Measurements from ENCODE around the gene SDF4.
"Not testable (repeated sequence)": the region's sequence is repeated elsewhere in the genome, so short reads cannot be mapped to it uniquely, and the experiment has no call there.

Gene SDF4

DNA sequence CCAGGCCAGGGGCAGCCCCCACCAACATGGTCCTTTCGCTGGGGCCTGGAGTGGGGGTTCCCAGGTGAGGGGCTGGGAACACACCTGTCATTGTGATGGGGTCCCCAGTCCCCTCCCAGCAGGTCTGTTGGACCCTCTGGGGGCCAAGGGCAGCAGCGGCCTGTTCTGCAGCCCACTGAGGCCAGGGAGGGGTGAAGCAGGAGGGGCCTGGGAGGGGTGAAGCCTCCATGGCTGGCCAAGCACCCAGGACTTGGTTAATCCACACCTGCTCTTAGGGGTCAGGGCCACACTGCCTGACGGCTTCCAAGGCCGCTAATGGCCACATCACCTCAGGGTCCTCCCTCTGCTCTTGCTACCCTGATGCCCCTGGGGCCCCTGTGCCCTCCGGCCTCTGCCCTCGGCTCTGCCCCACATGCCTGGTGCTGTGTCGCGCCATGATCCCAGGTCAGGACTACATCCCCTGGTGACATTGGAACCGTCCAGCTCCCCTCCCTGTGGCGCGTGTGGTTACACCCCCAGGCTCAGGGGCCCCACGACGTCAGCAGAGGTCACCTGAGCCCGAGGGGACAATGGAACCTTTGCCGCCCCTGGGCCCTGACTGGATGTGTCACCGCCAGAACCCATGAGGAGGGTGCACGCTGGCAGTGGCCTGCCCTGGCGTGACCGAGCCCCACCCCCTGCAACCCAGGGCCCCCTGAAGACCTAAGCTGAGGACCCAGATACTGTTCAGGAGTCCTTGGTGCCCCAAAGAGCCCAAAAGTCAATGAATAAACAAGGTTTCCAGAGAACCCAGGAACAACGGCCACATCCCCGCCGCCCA is 32.5 kb downstream of the SDF4 start:
- Histone ChIP-seq H3K9me3 (ENCODE audit: control insufficient read depth, low read length) (no peaks in the 10 kb centered on the region), H3K4me3 (ENCODE audit: insufficient read depth, low read depth, low read length, poor library complexity, severe bottlenecking) (no peak overlapping the region), H3K27me3 (replicated peaks; ENCODE audit: control insufficient read depth, insufficient read depth, low read length, poor library complexity, severe bottlenecking) (no peaks in the 10 kb centered on the region), H3K36me3 (ENCODE audit: control insufficient read depth, insufficient read depth, low read length) (no peaks in the 10 kb centered on the region), H3K4me1 (ENCODE audit: control insufficient read depth, insufficient read depth, low read length, poor library complexity, severe bottlenecking) (peaks cover 7% of the 10 kb centered on the region), H3K27ac (ENCODE audit: insufficient read depth, low read length, poor library complexity, severe bottlenecking) (no peak overlapping the region)
- DNase-seq: no peak

GRCh38 chr1:1198423-1199140 is 33.2 kb downstream of the SDF4 start:
- H3K36me3 ChIP-seq (ENCODE audit: control insufficient read depth, insufficient read depth, low read length): no peaks in the 10 kb centered on the region
- H3K27me3 ChIP-seq (replicated peaks; ENCODE audit: control insufficient read depth, insufficient read depth, low read length, poor library complexity, severe bottlenecking): no peaks in the 10 kb centered on the region
- peaks cover 7% of the 10 kb centered on the region for H3K4me1 ChIP-seq (ENCODE audit: control insufficient read depth, insufficient read depth, low read length, poor library complexity, severe bottlenecking)
- no peak for DNase-seq
- H3K27ac ChIP-seq (ENCODE audit: insufficient read depth, low read length, poor library complexity, severe bottlenecking): no peak overlapping the region
- no peak overlapping the region for H3K4me3 ChIP-seq (ENCODE audit: insufficient read depth, low read depth, low read length, poor library complexity, severe bottlenecking)
- H3K9me3 ChIP-seq (ENCODE audit: control insufficient read depth, low read length): no peaks in the 10 kb centered on the region

GRCh38 chr1:1197551-1198422 is 34.0 kb downstream of the SDF4 start:
- H3K27ac ChIP-seq (ENCODE audit: insufficient read depth, low read length, poor library complexity, severe bottlenecking): no peak overlapping the region
- no peaks in the 10 kb centered on the region for H3K9me3 ChIP-seq (ENCODE audit: control insufficient read depth, low read length)
- DNase-seq: no peak
- no peaks in the 10 kb centered on the region for H3K27me3 ChIP-seq (replicated peaks; ENCODE audit: control insufficient read depth, insufficient read depth, low read length, poor library complexity, severe bottlenecking)
- no peaks in the 10 kb centered on the region for H3K36me3 ChIP-seq (ENCODE audit: control insufficient read depth, insufficient read depth, low read length)
- H3K4me1 ChIP-seq (ENCODE audit: control insufficient read depth, insufficient read depth, low read length, poor library complexity, severe bottlenecking): peaks cover 7% of the 10 kb centered on the region
- H3K4me3 ChIP-seq (ENCODE audit: insufficient read depth, low read depth, low read length, poor library complexity, severe bottlenecking): no peak overlapping the region

- H3K4me3 ChIP-seq (ENCODE audit: insufficient read depth, low read depth, low read length, poor library complexity, severe bottlenecking): no peak overlapping the region
- no peaks in the 10 kb centered on the region for H3K36me3 ChIP-seq (ENCODE audit: control insufficient read depth, insufficient read depth, low read length)
- no peaks in the 10 kb centered on the region for H3K9me3 ChIP-seq (ENCODE audit: control insufficient read depth, low read length)
- H3K4me1 ChIP-seq (ENCODE audit: control insufficient read depth, insufficient read depth, low read length, poor library complexity, severe bottlenecking): peaks cover 7% of the 10 kb centered on the region
- no peak for DNase-seq
- H3K27ac ChIP-seq (ENCODE audit: insufficient read depth, low read length, poor library complexity, severe bottlenecking): no peak overlapping the region
- no peaks in the 10 kb centered on the region for H3K27me3 ChIP-seq (replicated peaks; ENCODE audit: control insufficient read depth, insufficient read depth, low read length, poor library complexity, severe bottlenecking)
These were observed 34.7 kb downstream of the SDF4 start for GRCh38 chr1:1197188-1197500.

DNA sequence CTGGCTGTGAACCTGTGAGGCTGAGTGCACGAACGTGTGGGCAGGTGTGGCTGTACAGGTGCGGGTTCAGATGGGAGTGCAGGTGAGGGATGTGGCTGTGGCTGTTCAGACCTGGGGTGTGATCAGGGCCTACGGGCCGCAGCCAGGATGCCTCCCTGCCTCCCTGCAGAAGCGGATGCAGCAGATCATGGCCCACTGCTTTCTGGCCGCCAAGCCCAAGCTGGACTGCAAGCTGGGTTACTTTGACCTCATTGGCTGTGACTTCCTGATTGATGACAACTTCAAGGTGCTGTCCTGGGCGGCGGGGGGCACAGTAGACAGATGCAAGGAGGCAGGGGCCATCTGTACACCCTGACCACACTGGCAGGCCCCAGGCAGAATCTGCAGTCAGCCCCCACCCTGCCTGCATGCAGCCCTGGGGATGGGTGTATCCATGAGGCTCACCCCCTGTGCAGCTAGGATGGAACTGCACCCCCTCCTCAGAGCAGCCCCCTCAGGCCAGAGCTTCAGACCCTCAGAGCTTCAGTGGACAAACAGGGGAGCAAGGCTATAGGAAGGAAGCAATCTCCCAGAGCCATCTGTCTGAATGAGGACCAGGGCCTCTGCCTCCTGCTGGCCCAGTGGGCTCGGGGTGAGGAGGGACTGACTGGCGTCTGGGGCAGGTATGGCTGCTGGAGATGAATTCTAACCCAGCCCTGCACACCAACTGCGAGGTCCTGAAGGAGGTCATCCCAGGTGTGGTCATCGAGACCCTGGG is 35.2 kb downstream of the SDF4 start:
- Histone ChIP-seq H3K4me3 (ENCODE audit: insufficient read depth, low read depth, low read length, poor library complexity, severe bottlenecking) (no peak overlapping the region), H3K27me3 (replicated peaks; ENCODE audit: control insufficient read depth, insufficient read depth, low read length, poor library complexity, severe bottlenecking) (no peaks in the 10 kb centered on the region), H3K36me3 (ENCODE audit: control insufficient read depth, insufficient read depth, low read length) (no peaks in the 10 kb centered on the region), H3K4me1 (ENCODE audit: control insufficient read depth, insufficient read depth, low read length, poor library complexity, severe bottlenecking) (peaks cover 7% of the 10 kb centered on the region), H3K9me3 (ENCODE audit: control insufficient read depth, low read length) (no peaks in the 10 kb centered on the region), H3K27ac (ENCODE audit: insufficient read depth, low read length, poor library complexity, severe bottlenecking) (no peak overlapping the region)
- DNase-seq: no peak

DNA sequence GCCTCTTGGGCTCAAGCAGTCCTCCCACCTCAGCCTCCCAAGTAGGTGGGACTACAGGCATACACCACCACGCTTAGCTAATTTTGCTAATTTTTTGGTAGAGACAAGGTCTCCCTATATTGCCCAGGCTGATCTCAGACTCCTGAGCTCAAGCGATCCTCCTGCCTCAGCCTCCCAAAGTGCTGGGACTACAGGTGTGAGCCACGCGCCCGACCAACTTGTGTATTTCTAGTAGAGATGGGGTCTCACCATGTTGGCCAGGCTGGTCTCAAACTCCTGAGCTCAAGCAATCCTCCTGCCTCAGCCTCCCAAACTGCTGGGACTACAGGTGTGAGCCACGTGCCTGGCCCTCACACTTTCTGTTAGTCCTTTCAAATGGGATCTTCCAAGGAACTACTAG is 36.1 kb downstream of the SDF4 start:
- H3K36me3 ChIP-seq (ENCODE audit: control insufficient read depth, insufficient read depth, low read length); DNase-seq; H3K4me1 ChIP-seq (ENCODE audit: control insufficient read depth, insufficient read depth, low read length, poor library complexity, severe bottlenecking); H3K9me3 ChIP-seq (ENCODE audit: control insufficient read depth, low read length); H3K4me3 ChIP-seq (ENCODE audit: insufficient read depth, low read depth, low read length, poor library complexity, severe bottlenecking); H3K27ac ChIP-seq (ENCODE audit: insufficient read depth, low read length, poor library complexity, severe bottlenecking); H3K27me3 ChIP-seq (replicated peaks; ENCODE audit: control insufficient read depth, insufficient read depth, low read length, poor library complexity, severe bottlenecking): not testable (repeated sequence)

- DNase-seq: no peak
- no peak overlapping the region for H3K4me3 ChIP-seq (ENCODE audit: insufficient read depth, low read depth, low read length, poor library complexity, severe bottlenecking)
- H3K4me1 ChIP-seq (ENCODE audit: control insufficient read depth, insufficient read depth, low read length, poor library complexity, severe bottlenecking): no peaks in the 10 kb centered on the region
- no peaks in the 10 kb centered on the region for H3K36me3 ChIP-seq (ENCODE audit: control insufficient read depth, insufficient read depth, low read length)
- no peaks in the 10 kb centered on the region for H3K27me3 ChIP-seq (replicated peaks; ENCODE audit: control insufficient read depth, insufficient read depth, low read length, poor library complexity, severe bottlenecking)
- no peaks in the 10 kb centered on the region for H3K9me3 ChIP-seq (ENCODE audit: control insufficient read depth, low read length)
- H3K27ac ChIP-seq (ENCODE audit: insufficient read depth, low read length, poor library complexity, severe bottlenecking): no peak overlapping the region
These were observed 37.1 kb downstream of the SDF4 start for GRCh38 chr1:1194723-1195122.

GRCh38 chr1:1191734-1192133 is 40.1 kb downstream of the SDF4 start:
- Histone ChIP-seq H3K27ac (ENCODE audit: insufficient read depth, low read length, poor library complexity, severe bottlenecking) (no peak overlapping the region), H3K36me3 (ENCODE audit: control insufficient read depth, insufficient read depth, low read length) (no peaks in the 10 kb centered on the region), H3K4me3 (ENCODE audit: insufficient read depth, low read depth, low read length, poor library complexity, severe bottlenecking) (no peak overlapping the region), H3K27me3 (replicated peaks; ENCODE audit: control insufficient read depth, insufficient read depth, low read length, poor library complexity, severe bottlenecking) (no peaks in the 10 kb centered on the region), H3K4me1 (ENCODE audit: control insufficient read depth, insufficient read depth, low read length, poor library complexity, severe bottlenecking) (no peaks in the 10 kb centered on the region), H3K9me3 (ENCODE audit: control insufficient read depth, low read length) (no peaks in the 10 kb centered on the region)
- DNase-seq: no peak

DNA sequence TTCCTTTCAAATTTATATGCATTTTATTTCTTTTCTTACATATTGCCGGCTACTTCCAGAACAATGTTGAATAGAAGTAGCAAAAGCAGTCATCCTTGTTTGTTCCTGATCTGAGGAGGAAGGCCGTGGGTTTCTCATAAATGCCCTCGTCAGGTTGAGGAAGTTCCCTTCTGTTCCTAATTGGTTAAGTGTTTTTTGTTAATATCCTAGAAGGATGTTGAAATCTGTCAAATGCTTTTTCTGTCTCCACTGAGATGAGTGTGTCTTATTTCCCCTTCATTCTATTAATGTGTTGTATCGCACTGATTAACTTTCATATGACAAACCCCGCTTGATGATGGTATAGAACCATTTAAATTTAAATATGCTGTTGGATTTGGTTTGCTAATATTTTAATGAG is 42.7 kb downstream of the SDF4 start:
- H3K9me3 ChIP-seq (ENCODE audit: control insufficient read depth, low read length): no peaks in the 10 kb centered on the region
- no peak overlapping the region for H3K4me3 ChIP-seq (ENCODE audit: insufficient read depth, low read depth, low read length, poor library complexity, severe bottlenecking)
- H3K36me3 ChIP-seq (ENCODE audit: control insufficient read depth, insufficient read depth, low read length): no peaks in the 10 kb centered on the region
- H3K27ac ChIP-seq (ENCODE audit: insufficient read depth, low read length, poor library complexity, severe bottlenecking): no peak overlapping the region
- no peaks in the 10 kb centered on the region for H3K27me3 ChIP-seq (replicated peaks; ENCODE audit: control insufficient read depth, insufficient read depth, low read length, poor library complexity, severe bottlenecking)
- DNase-seq: no peak
- no peaks in the 10 kb centered on the region for H3K4me1 ChIP-seq (ENCODE audit: control insufficient read depth, insufficient read depth, low read length, poor library complexity, severe bottlenecking)
